GM12801 (cell line): ENCODE measurements around the gene XIAP.

Experiments
- TF ChIP-seq, protein P1 (sequence below): IDR thresholded peaks from one replicate; pipeline ENCODE4 v1.5.1; 2011; ENCODE audit warnings: control low read depth; ENCODE audit not compliant: insufficient read length; ENCODE audit errors: extremely low read depth

Gene XIAP

DNA sequence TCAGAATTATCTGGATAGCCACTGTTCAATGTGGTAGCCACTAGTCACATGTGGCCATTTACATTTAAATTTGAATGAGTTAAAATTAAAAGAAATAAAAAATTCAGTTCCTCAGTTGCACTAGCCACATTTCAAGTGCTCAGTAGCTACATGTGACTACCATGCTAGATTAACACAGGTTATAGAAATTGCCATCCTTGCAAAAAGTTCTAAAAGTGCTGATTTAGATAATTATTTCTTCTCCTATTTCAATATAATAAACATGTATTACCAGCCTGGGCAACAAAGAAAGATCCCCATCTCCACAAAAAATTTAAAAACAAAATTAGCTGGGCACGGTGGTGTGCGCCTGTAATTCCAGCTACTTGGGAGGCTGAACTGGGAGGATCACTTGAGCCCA, 90.0 kb downstream of the XIAP start:
- TF ChIP-seq, protein P1, sequence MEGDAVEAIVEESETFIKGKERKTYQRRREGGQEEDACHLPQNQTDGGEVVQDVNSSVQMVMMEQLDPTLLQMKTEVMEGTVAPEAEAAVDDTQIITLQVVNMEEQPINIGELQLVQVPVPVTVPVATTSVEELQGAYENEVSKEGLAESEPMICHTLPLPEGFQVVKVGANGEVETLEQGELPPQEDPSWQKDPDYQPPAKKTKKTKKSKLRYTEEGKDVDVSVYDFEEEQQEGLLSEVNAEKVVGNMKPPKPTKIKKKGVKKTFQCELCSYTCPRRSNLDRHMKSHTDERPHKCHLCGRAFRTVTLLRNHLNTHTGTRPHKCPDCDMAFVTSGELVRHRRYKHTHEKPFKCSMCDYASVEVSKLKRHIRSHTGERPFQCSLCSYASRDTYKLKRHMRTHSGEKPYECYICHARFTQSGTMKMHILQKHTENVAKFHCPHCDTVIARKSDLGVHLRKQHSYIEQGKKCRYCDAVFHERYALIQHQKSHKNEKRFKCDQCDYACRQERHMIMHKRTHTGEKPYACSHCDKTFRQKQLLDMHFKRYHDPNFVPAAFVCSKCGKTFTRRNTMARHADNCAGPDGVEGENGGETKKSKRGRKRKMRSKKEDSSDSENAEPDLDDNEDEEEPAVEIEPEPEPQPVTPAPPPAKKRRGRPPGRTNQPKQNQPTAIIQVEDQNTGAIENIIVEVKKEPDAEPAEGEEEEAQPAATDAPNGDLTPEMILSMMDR, result no peak

DNA sequence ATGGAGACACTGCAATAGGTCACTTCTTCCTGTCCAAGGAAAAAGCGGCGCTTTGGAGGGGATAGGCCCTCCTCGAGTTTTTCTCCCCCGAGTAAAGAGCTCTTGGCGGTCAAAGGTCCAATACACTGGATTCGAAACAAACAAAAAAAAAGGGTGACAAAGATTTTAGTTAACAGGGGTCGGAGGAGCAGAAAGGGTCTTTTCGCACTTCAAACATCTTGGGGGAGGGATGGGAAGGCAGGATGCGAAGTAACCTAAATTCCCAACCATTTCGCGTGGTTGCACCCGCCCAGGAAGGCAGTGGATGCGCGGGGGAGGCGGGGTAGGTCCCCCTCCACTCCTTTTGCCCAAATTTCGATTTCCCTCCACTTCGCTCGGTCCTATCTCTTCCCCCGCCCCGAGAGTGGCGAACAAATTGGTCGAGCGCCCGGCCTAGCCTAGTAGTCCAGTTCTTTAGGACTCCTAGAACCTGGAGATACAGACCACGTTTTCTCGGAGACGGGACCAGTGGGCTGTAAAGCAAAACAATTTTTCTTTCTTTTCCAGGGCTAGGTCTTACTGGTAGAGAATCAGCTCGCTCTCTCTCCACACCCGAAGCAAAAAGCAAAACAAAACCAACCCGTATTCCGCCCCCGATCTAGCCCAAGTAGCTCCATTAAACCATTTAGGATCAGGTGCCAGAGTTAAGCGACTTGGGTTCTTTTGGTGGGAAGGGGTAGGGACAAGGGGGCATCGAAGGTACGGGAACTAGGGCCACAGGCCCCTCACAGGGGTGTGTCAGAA, 99.6 kb downstream of the XIAP start:
- TF ChIP-seq, protein P1, result no peak

DNA sequence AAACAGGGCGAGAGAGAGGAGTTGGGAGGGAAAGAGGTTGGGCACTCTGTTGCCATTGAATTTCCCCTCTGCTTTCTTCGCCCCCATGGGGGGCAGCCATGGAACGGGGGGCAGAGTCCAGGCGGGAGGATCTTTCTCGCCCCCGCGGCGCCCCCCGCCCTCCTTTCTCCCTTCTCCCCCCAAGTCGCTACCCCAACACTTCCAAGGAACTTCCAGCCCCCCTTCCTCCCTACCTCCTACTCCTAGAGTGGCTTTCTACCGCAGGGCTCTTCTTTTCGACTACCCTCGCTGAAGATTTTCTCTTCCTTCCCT, 101.1 kb downstream of the XIAP start:
- TF ChIP-seq, protein P1, result no peak

DNA sequence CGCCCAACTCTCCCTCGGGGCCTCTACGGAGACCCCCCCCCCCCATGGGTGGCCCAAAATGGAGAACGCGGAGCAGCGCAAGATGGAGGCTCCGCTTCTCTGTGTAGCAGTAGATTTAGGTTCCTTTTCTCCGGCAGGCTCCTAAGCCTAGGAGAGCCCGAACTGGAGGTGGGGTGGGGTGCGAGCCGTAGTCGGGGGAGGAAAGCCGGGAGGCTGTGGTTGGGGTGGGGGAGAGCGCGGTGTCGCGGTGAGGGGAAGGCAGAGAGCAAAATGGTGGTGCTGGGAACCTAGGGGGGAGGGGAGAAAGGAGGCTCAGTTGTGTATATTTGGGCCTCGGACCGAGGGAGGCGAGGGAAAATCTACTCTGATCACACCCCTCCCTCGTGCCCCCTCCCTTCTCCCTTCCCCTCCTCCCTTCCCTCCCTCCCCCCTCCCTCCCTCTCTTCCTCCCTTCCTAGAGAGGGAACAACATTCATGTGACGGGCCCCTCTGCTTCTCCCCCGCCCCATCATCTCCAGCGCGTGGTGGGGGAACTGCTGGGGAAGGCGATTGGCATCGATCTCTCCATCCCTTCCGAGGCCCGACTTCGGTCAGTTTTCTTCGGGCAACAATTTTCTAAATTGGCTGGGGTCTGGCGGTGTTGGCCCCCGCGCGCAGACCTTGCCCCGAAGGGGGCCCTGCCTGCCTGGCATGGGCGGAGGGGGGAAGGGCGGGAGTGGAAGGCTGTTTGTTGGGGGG, 101.6 kb downstream of the XIAP start, which contains the start of gene STAG2:
STAG2 (plus strand) TSS at position 439 of the 738 bp plus-strand sequence. CDS start 60,922 bp downstream, outside the sequence.
- TF ChIP-seq, protein P1, result no peak

DNA sequence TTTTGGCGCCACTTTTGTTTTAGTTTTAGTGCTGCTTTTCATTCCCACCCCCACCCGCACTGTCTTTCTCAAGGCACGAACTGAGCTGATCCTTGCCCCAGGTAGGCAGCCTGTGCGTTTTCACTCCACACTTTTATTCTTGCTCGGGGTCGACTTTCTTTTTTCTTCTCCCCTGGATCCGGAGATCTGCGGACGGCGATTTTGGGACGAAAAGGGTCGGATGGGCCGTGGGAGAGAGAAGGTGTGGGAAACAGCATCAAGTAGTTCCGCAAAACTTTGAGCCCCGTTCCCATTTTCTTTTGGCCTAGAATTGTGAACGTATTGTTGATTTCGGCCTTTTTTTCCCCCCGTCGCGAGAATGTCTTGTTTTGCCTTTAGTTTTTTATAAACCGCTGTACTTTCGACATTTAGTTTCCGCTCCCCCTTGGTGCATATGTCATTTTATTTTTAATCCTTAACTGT, 102.2 kb downstream of the XIAP start:
- TF ChIP-seq, protein P1, result no peak

DNA sequence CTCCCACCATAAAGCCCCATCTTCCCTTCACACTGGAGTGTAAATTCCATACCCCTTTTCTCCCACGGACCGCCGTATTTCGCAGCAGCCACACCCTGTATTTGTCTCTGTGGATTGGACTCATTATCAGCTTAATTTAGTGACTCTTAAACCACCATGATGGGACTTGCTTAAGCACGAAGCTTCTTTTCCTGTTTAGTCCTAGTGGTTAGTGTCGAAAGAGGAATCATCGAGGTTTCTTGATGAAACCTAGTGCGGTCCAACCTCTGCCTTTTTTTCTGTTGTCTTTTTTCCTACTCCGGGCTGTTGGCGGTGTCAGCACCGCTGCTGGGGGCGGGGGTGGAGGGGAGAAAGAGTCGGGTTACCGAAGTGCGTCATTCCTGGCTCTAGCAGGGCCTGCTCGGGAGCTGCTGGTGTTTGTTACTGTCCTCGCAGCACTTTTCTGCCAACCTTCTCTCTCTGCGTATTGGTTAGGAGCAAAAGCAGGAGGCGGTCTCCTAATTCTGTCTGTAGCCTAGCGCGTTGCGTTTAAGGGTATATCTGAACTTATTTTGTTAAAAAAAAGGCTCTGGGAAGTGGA, 103.0 kb downstream of the XIAP start:
- TF ChIP-seq, protein P1, result no peak
